Activated CD8-positive, alpha-beta T cell treated with anti-CD3 and anti-CD28 coated beads for 36 hours (primary cell): ENCODE results near the gene CARM1. TPM values are rescaled to one million over a fixed set of nuclear protein-coding genes. Genes with fewer than 3 reads are reported as not detected.

Experiments used
- ATAC-seq: fragments of 200-7000 bp; cut with Tn5 transposase; one replicate; pipeline ENCODE4 v1.10.0; 2021; ENCODE audit warnings: mild to moderate bottlenecking, moderate library complexity
- CTCF ChIA-PET: fragments of 350-600 bp; sonication (Branson Sonifier 250); formaldehyde crosslinking; loops from one replicate; lab custom pipeline; 2021; ENCODE audit warnings: antibody characterized with exemption; lab: Charles Lee
- POLR2A ChIA-PET: fragments of 350-600 bp; sonication (Branson Sonifier 250); formaldehyde crosslinking; loops from one replicate; lab custom pipeline; 2021; ENCODE audit warnings: antibody characterized with exemption; lab: Charles Lee
- DNase-seq: peaks from one replicate; pipeline ENCODE4 v3.0.0-alpha.2; 2020
- H3K27ac Mint-ChIP-seq: one replicate; pipeline ENCODE4 v1.8.0; 2021; ENCODE audit warnings: mild to moderate bottlenecking, mixed read lengths
- H3K27me3 Mint-ChIP-seq: one replicate; pipeline ENCODE4 v1.8.0; 2021; ENCODE audit warnings: mixed read lengths
- H3K36me3 Mint-ChIP-seq: one replicate; pipeline ENCODE4 v1.8.0; 2021; ENCODE audit warnings: low read depth, mixed read lengths
- H3K4me1 Mint-ChIP-seq: one replicate; pipeline ENCODE4 v1.8.0; 2021; ENCODE audit warnings: low read depth, mixed read lengths
- H3K4me3 Mint-ChIP-seq: one replicate; pipeline ENCODE4 v1.8.0; 2021; ENCODE audit warnings: mild to moderate bottlenecking, moderate library complexity, mixed read lengths
- H3K9me3 Mint-ChIP-seq: one replicate; pipeline ENCODE4 v1.8.0; 2021; ENCODE audit warnings: mixed read lengths
- CTCF ChIP-seq: fragments of 200-600 bp; IDR thresholded peaks from one replicate; pipeline ENCODE4 v1.8.0; 2022; ENCODE audit warnings: antibody characterized with exemption, mild to moderate bottlenecking
- intact Hi-C: fragments of 100-400 bp; cut with micrococcal nuclease; formaldehyde crosslinking; loops from one replicate; pipeline ENCODE4 v1.10.0; 2022
- total RNA-seq, 2 experiments: library from RNA; stranded (reverse); gene quantifications; one replicate each; pipeline ENCODE4 v1.2.3, GENCODE V29; 2021

The CARM1 gene
- total RNA-seq, 2 experiments from 2014 or later = 95.1 to 95.4 TPM

DNA sequence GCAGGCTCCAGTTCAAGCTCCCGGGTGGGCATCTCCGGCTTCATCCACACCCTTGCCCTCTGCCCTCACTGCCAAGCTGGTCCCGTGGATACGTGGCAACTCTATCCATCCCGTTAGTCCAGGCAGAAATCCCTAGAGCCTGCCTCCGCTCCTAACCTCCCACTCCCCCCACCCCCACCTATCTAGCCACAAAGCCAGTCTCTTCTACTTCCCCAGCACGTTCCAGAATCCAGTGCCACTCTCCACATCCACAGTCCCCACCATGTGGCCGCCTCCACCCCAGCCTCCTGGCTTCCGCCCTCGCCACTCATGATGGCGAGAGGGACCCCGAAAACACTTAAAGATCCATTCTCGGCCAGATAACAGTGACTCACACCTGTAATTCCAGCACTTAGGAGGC lies 53.2 kb downstream of the CARM1 start:
- H3K9me3 Mint-ChIP-seq = no peaks in the 10 kb centered on the region
- intact Hi-C loops = no loop called here
- CTCF ChIA-PET = no interaction called here

GRCh38 chr19:10927730-10928562 lies 56.6 kb downstream of the CARM1 start:
- no peak for TF ChIP-seq CTCF
- peak overlapping the region; percentile 93 for H3K4me3 Mint-ChIP-seq
- no peaks in the 10 kb centered on the region for H3K27me3 Mint-ChIP-seq
- ChIA-PET POLR2A (no interaction called here), CTCF (interaction anchor here (1.7 kb wide), 1 partner anchor 14 kb away, joined by 8 read pairs; no protein-coding TSS in a partner anchor)
- peaks cover 5% of the 10 kb centered on the region for H3K36me3 Mint-ChIP-seq
- intact Hi-C loops = no loop called here
- ATAC-seq = peak; percentile 2
- no peaks in the 10 kb centered on the region for H3K9me3 Mint-ChIP-seq
- peak overlapping the region; percentile 86 for H3K27ac Mint-ChIP-seq
- peak; percentile 24 for DNase-seq
- H3K4me1 Mint-ChIP-seq = peaks cover 24% of the 10 kb centered on the region

More for the DNA sequence above, 53.2 kb downstream of the CARM1 start:
- H3K4me1 Mint-ChIP-seq = peaks cover 12% of the 10 kb centered on the region
- peaks cover 6% of the 10 kb centered on the region for H3K36me3 Mint-ChIP-seq
- no peak overlapping the region for H3K27ac Mint-ChIP-seq
- DNase-seq = no peak
- POLR2A ChIA-PET = no interaction called here
- TF ChIP-seq CTCF = no peak
- H3K4me3 Mint-ChIP-seq = no peak overlapping the region
- H3K27me3 Mint-ChIP-seq = no peaks in the 10 kb centered on the region
- ATAC-seq = no peak

- H3K4me1 Mint-ChIP-seq = peaks cover 24% of the 10 kb centered on the region
- peak within 1 kb of the TSS; percentile 93 for H3K4me3 Mint-ChIP-seq
- DNase-seq (peak; percentile 97), ATAC-seq (peak; percentile 93)
- no peak for TF ChIP-seq CTCF
- intact Hi-C loops = no loop called here
- H3K27me3 Mint-ChIP-seq = no peaks in the 10 kb centered on the region
- H3K27ac Mint-ChIP-seq = peak within 1 kb of the TSS; percentile 86
- H3K9me3 Mint-ChIP-seq = no peaks in the 10 kb centered on the region
- ChIA-PET POLR2A (interaction anchor here (0.6 kb wide), 1 partner anchor 196 kb away, joined by 3 read pairs; no protein-coding TSS in a partner anchor), CTCF (interaction anchor here (1.7 to 4.4 kb wide), 2 partner anchors 12 to 13 kb away, joined by 8 to 32 read pairs; no protein-coding TSS in a partner anchor)
- H3K36me3 Mint-ChIP-seq = peaks cover 5% of the 10 kb centered on the region
Measured at GRCh38 chr19:10928563-10929401, 57.4 kb downstream of the CARM1 start, which contains the start of the genes TIMM29 and YIPF2. TIMM29 (plus strand) TSS chr19:10928811; CDS start chr19:10928823, 12 bp downstream. YIPF2 (minus strand) TSS chr19:10928639; CDS start chr19:10928410, 229 bp downstream.

GRCh38 chr19:10929402-10929794 lies 58.0 kb downstream of the CARM1 start:
- peak; percentile 13 for DNase-seq
- Mint-ChIP-seq H3K36me3 (peaks cover 5% of the 10 kb centered on the region), H3K9me3 (no peaks in the 10 kb centered on the region), H3K27me3 (no peaks in the 10 kb centered on the region), H3K27ac (peak overlapping the region; percentile 55), H3K4me1 (peaks cover 24% of the 10 kb centered on the region), H3K4me3 (peak overlapping the region; percentile 93)
- ATAC-seq = no peak
- ChIA-PET POLR2A (interaction anchor here (0.6 to 0.9 kb wide), 3 partner anchors 35 to 195 kb away, joined by 3 to 4 read pairs (median 3); no protein-coding TSS in a partner anchor), CTCF (interaction anchor here (4.4 kb wide), 1 partner anchor 12 kb away, joined by 32 read pairs; no protein-coding TSS in a partner anchor)
- intact Hi-C loops = no loop called here
- TF ChIP-seq CTCF = no peak
